HG03280 (cell line): Measurements from ENCODE around the gene PTGFRN.

Source experiments
- ATAC-seq: cut with Tn5 transposase; IDR thresholded peaks from one replicate; pipeline ENCODE4 v1.9.1; 2021; ENCODE audit warnings: mild to moderate bottlenecking, moderate library complexity; ENCODE audit not compliant: unreplicated experiment

Gene PTGFRN

GRCh38 chr1:116991918-116992317 lies 82.2 kb downstream of the PTGFRN start:
- ATAC-seq, result no peak

- no peak for ATAC-seq
Observed at GRCh38 chr1:116993286-116993685, 83.6 kb downstream of the PTGFRN start.

DNA sequence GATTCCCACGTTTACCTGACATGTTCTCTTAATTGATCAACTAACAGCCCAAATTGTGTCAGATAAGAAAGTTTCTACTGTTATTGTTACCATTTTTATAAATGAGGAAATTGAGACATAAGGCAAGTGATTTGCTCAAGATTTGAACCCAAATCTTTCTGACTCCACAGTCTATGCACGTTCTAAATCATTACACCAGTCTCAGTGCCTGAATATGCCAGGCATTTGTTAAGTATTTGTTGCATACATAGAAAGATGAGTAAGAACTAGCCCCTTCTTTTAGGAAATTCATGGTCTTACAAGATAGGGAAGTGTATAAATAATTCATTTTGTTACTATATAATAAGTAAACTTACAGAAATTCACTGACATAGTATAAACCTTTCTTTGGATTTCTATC lies 84.7 kb downstream of the PTGFRN start:
- no peak for ATAC-seq

GRCh38 chr1:116997066-116997465 lies 87.3 kb downstream of the PTGFRN start:
- ATAC-seq, result no peak

GRCh38 chr1:116997636-116998035 lies 87.9 kb downstream of the PTGFRN start:
- ATAC-seq, result no peak

GRCh38 chr1:116999596-116999995 lies 89.9 kb downstream of the PTGFRN start:
- ATAC-seq, result no peak

DNA sequence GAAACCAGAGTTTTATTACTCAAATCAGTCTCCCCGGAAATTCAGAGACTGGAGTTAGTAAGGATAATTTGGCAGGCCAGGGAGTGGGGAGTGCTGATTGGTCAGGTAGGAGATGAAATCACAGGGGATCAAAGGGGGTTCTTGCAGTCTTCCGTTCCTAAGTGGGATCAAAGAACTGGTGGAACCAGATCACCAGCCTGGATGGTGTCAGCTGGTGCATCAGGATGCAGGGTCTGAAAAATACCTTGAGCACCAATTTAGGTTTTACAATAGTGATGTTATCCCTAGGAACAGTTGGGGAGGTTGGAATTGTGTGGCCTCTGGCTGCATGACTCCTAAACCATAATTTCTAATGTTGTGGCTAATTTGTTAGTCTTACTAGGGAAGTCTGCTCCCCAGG lies 90.4 kb downstream of the PTGFRN start:
- no peak for ATAC-seq

DNA sequence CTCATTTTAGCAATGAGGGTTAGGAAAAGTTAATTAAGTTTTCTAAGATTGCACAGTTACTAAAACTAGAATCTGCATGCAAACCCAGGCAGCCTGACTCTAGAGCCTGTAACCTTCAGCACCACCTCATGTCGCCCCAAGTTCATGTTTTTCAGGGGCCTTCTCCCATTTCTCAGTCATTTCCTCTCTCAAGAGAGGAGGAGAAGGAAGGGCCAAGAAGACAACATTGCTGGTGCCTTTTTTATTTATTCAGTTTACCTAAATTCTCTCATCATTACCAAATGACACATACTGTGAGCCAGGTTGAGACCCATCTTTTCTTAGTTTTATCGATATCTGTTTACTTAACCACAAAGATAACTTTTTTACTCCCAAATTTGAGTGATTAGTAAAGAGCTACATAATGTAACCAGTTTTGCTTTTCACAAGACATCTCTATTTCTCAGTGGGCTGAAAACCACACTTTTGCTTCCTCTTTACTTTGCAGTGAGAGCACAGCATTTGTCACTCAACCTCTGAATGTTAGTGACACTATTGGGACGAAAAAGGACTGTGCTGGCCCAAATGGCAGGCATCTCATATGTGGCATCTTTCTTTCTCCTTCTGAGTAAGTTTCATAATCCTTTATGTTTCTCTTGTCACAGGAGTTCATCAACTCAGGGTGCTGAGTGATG lies 91.7 kb downstream of the PTGFRN start, which contains the start of gene CD101:
CD101 (plus strand) TSS at position 507 of the 674 bp plus-strand sequence; CDS start at position 565, 58 bp downstream.
- peak; percentile 95 for ATAC-seq

DNA sequence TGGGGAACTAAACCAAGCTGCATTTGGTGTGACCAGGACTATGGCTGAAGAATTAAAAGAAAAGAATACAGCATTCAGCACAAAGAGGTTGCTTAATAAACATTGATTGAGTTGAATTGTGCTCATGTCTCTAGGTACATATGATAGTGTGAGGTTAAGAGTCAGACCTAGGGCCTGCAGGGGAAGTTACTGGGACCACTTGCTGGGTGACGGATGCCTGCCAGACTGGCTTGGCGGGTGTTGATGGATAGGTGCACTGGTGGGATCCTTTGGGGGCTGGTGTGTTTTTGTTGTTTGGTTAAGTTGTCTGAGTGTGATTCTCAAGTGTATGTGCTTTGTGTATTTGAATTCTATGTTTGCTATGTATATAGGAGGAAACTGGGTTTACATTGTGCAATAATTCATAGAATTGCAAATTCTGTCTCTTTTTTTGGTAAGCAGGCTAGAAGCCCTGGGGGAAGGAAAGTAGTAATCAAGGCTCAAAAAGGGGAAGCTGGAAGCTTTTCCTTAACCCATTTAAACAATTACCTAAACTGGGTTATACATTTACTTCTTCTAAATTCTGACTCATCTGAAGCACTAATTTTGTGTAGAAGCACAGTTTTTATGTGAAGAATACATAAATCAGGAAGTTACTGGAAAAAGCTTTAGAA lies 93.6 kb downstream of the PTGFRN start:
- no peak for ATAC-seq

GRCh38 chr1:117007719-117008013 lies 98.0 kb downstream of the PTGFRN start:
- no peak for ATAC-seq

- no peak for ATAC-seq
Observed at GRCh38 chr1:117008656-117009055, 98.9 kb downstream of the PTGFRN start.

DNA sequence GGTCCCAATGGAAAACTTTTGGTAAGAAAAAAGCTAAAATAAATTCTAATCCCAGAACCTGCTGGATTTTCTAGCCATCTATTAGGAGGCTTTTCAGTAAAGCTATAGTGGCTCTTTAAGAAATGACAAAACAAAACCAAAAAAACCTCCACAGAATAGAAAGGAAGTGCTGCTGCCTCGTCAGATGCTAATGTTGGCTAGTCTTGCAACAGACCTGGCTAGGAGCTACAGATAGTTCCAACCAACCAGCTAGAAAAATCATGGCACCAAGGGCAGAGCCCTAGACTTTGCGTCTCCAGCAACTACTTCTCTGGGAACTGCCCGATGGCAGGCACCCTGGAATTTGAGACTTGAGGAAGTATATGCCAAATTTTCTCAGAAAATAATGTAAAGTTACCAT lies 99.4 kb downstream of the PTGFRN start:
- no peak for ATAC-seq

GRCh38 chr1:117010310-117010969 lies 100.7 kb downstream of the PTGFRN start:
- ATAC-seq, result no peak

DNA sequence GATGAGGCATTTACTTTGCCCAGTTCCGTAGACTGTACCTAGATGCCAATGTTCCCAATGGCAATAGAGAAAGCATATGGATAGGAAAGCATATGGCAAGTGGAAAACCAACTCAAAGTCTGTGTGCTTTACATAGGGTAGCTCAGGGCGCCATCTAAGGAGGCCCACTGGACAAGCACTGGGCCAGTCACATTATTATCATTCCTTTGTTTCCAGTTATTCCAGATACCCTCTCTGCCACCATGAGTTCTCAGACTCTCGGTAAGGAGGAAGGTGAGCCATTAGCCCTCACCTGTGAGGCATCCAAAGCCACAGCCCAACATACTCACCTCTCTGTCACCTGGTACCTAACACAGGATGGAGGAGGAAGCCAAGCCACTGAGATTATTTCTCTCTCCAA lies 101.6 kb downstream of the PTGFRN start:
- no peak for ATAC-seq

GRCh38 chr1:117013309-117013858 lies 103.7 kb downstream of the PTGFRN start:
- no peak for ATAC-seq

GRCh38 chr1:117014209-117014608 lies 104.5 kb downstream of the PTGFRN start:
- ATAC-seq, result no peak

DNA sequence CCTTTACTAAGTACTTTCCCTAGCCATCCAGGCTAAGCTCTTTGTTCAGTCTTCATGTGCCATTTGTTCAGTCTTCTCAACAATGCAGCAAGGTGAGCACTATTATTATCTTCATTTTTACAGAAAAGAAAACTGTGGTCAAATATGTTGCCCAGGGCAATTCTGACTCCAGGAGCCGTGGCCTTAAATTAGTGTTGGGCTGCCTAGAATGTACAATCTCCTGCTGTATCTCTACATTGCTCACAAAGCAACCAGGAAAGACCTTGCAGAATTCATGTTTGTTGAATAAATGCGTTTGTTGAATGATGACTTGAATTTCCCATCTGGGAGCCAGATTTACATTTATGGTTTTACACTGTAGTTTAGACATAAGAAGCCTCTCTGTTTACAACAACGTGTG lies 106.0 kb downstream of the PTGFRN start:
- ATAC-seq, result no peak

GRCh38 chr1:117017062-117017461 lies 107.3 kb downstream of the PTGFRN start:
- no peak for ATAC-seq

DNA sequence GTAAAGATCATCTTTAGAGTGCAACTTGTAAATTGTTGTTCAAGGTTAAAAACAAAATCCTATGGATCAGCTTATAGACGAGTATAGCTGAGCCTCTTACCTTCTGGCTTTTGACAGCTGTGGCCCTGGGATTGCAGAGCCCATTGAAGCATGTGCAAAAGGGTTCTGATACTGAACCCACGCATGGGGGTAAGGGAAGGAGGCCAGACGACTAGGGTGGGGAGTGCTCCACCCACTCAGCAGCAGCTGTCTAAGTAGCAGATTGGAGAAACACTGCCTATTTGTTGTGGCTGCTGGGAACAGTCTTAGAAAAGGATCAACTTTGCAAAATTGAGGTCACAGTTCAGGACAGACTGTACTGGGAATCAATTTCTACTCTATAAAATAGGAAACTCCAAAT lies 107.9 kb downstream of the PTGFRN start:
- no peak for ATAC-seq

DNA sequence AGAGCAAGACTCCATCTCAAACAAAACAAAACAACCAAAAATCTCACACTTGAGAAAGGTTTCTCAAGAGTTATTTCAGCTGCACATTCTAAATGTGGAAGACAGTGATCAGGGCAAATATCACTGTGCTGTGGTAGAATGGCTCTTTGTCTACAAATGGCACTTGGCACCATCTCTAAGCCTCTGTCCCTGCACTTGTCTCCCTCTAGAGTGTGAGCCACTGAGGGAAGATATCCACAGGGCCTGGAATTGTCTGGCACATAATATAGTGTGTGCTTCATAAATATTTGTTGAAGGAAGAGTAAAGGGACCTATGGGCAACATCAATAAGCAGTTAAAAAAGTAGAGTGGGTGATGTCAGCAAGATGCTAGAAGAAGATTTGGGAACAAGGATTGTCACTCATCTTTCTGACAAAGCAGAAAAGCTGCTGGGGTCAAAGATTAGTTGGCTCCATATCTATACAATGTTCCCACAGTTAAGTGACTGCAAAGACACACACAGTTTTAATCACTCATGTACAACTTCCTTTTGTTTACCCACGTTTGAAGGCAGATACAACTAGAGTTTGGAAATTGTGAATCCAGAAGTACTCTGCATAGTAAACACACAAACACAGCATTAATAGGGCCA lies 110.9 kb downstream of the PTGFRN start:
- no peak for ATAC-seq

DNA sequence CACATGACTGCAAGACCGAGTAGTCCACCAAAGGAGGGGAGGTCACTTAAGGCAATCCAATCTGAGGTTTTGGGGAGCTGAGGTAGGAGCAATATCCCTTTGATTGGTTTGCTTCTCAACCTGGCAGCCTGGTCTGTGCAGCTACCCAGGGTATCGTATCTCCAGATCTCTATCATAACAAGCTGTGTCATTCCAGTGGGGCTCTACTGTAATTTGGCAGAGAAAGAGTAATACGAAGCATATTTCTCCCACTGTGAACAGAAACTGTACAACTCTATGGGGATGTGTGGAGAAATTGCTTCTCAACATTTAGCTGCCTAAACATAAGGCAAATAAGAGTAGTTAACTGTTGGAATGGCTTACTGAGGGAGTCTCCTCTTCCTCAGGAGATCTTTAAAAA lies 112.4 kb downstream of the PTGFRN start:
- no peak for ATAC-seq

- no peak for ATAC-seq
Observed at GRCh38 chr1:117025568-117025967, 115.9 kb downstream of the PTGFRN start.
